ENCODE measurements around the gene CCR5AS.

- TF ChIP-seq ZBTB21 (CRISPR knock-in tag; IDR thresholded peaks at IDR 0.05; ENCODE audit: borderline replicate concordance) (no peak), KAT7 (CRISPR knock-in tag; IDR thresholded peaks at IDR 0.05; ENCODE audit: borderline replicate concordance) (no peak), CTCF (IDR thresholded peaks at IDR 0.05) (no peak), CBFB (CRISPR knock-in tag; IDR thresholded peaks at IDR 0.05; ENCODE audit: low read depth) (no peak), NR2C2 (CRISPR knock-in tag; IDR thresholded peaks at IDR 0.05) (no peak), HMGA2 (CRISPR knock-in tag; IDR thresholded peaks at IDR 0.05) (no peak), MAX (CRISPR knock-in tag; IDR thresholded peaks at IDR 0.05) (no peak), ZNF138 (CRISPR knock-in tag; conservative IDR thresholded peaks at IDR 0.05) (no peak), CREM (CRISPR knock-in tag; IDR thresholded peaks at IDR 0.05) (no peak), NFE2L1 (CRISPR knock-in tag; IDR thresholded peaks at IDR 0.05) (no peak), NFATC4 (CRISPR knock-in tag; IDR thresholded peaks at IDR 0.05) (no peak), EMX1 (CRISPR knock-in tag; IDR thresholded peaks at IDR 0.05) (no peak)
Observed at GRCh38 chr3:46375218-46375617, 31.6 kb downstream of the CCR5AS start.
